Mesothelial cell of epicardium (in vitro differentiated cells): ENCODE results near the gene PSENEN. TPM values are rescaled to one million over a fixed set of nuclear protein-coding genes. Genes with fewer than 3 reads are reported as not detected.

ENCODE experiments used
- DNase-seq, 2 experiments: peaks; one replicate each; pipeline ENCODE4 v3.0.0; 2021; ENCODE audit warnings: low spot score in 2 of 2; ENCODE audit not compliant: unreplicated experiment in 2 of 2
- H3K27ac Mint-ChIP-seq: 2 replicates; pipeline ENCODE4 v1.8.0; 2021; ENCODE audit warnings: mixed read lengths
- H3K27me3 Mint-ChIP-seq: 2 replicates; pipeline ENCODE4 v1.8.0; 2021; ENCODE audit warnings: low read depth, mixed read lengths
- H3K36me3 Mint-ChIP-seq: 2 replicates; pipeline ENCODE4 v1.8.0; 2021; ENCODE audit warnings: mixed read lengths
- H3K4me1 Mint-ChIP-seq: 2 replicates; pipeline ENCODE4 v1.8.0; 2021; ENCODE audit warnings: mixed read lengths
- H3K4me3 Mint-ChIP-seq: 2 replicates; pipeline ENCODE4 v1.8.0; 2021; ENCODE audit warnings: mild to moderate bottlenecking, moderate library complexity, mixed read lengths
- H3K9me3 Mint-ChIP-seq: 2 replicates; pipeline ENCODE4 v1.8.0; 2021; ENCODE audit warnings: mixed read lengths
- CTCF ChIP-seq: fragments of 200-600 bp; sonication (generic); IDR thresholded peaks from one replicate; pipeline ENCODE4 v1.5.0; 2021; ENCODE audit warnings: antibody characterized with exemption; ENCODE audit not compliant: unreplicated experiment
- total RNA-seq: library from RNA; stranded (reverse); gene quantifications from 3 replicates; pipeline ENCODE4 v1.2.1, GENCODE V29; 2021

The PSENEN gene
- total RNA-seq, 1 donor from 2014 or later, result 45.2 TPM

- no peaks in the 10 kb centered on the region for H3K36me3 Mint-ChIP-seq
Observed at GRCh38 chr19:35704218-35704617, 41.2 kb upstream of the PSENEN start, which contains the start of gene ZBTB32. TSS of gene ZBTB32 (plus strand) at chr19:35704558. CDS start at chr19:35714627, 10,069 bp downstream.

GRCh38 chr19:35708391-35708790, 37.1 kb upstream of the PSENEN start:
- no peak for TF ChIP-seq CTCF
- Mint-ChIP-seq H3K36me3 (no peaks in the 10 kb centered on the region), H3K4me3 (no peak overlapping the region), H3K27me3 (peaks cover 9% of the 10 kb centered on the region), H3K27ac (no peak overlapping the region), H3K4me1 (no peaks in the 10 kb centered on the region), H3K9me3 (no peaks in the 10 kb centered on the region)
- no peak for DNase-seq

More at GRCh38 chr19:35704218-35704617, 41.2 kb upstream of the PSENEN start, which contains the start of gene ZBTB32:
- Mint-ChIP-seq H3K27ac (no peak within 1 kb of the TSS), H3K4me1 (peaks cover 5% of the 10 kb centered on the region), H3K9me3 (no peaks in the 10 kb centered on the region), H3K27me3 (peaks cover 13% of the 10 kb centered on the region), H3K4me3 (no peak within 1 kb of the TSS)
- TF ChIP-seq CTCF, result no peak
- DNase-seq, result peak in 1 of 2 experiments; percentile 56

- Mint-ChIP-seq H3K27ac (no peak overlapping the region), H3K9me3 (no peaks in the 10 kb centered on the region), H3K36me3 (no peaks in the 10 kb centered on the region), H3K4me3 (no peak overlapping the region), H3K27me3 (no peaks in the 10 kb centered on the region), H3K4me1 (peaks cover 8% of the 10 kb centered on the region)
- TF ChIP-seq CTCF, result no peak
- DNase-seq, result no peak
Observed at GRCh38 chr19:35710784-35711723, 34.4 kb upstream of the PSENEN start.

DNA sequence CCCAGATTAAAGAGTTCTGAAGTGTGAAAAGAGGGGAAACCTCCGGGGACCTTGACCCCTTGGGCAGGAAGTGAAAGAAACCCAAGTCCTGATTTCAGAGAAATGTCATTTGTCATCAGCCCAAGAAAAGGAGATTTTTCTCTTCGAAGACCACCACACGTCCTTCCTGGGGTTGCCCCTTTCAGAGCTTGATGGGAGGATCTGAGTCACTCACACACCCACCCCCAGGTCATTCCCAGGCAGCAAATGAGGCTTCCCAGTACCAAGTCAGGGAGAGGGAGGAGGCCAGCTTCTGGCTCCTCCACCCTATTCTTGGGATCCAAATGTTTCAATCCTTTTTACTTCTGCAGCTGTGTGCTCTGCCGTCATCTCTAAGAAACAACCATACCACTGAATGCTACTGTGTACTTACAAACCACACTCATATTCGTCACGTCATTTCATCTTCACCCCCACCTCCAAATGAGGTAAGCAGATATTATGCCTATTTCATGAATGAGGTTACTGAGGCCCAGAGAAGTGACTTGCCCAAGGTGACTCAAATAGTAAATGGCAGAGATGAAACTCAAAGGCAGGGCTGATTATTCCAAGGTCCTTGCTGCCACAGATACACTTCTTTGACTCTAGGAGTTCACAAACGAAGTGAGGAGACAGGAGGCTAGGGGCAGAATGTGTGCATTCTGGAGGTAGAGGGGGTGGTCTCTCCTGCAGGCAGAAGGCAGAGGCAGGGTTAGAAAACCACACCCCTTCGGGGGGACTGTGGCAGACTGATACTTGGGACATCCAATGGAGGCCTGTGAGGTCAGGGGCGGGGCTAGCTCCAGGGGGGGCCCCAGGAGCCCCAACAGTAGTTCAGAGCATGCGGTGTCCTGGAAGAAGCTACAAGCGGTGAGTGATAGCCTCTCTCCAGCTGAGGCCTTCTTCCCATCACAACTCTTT, 32.6 kb upstream of the PSENEN start:
- H3K9me3 Mint-ChIP-seq, result no peaks in the 10 kb centered on the region
- no peak for DNase-seq
- no peak overlapping the region for H3K4me3 Mint-ChIP-seq
- H3K27me3 Mint-ChIP-seq, result no peaks in the 10 kb centered on the region
- no peaks in the 10 kb centered on the region for H3K36me3 Mint-ChIP-seq
- H3K4me1 Mint-ChIP-seq, result peaks cover 14% of the 10 kb centered on the region
- no peak overlapping the region for H3K27ac Mint-ChIP-seq
- no peak for TF ChIP-seq CTCF

DNA sequence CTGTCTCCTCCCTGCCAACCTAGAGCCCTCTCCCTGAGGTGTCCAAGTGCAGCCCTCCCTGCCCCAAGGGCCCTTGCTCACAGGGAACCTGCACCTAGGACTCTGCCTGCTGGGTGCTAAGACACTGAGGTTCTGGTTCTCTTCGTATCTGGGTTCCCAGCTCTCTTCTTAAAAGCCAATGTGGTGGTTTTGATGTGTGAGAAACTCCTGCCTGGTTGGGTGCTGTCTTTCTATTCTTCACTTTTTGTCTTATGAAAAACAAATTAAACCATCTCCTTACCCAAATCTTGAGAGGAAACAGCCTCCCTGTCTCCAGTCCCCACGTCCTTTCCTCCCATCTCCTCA, 32.0 kb upstream of the PSENEN start:
- no peak for DNase-seq
- H3K9me3 Mint-ChIP-seq, result no peaks in the 10 kb centered on the region
- H3K4me3 Mint-ChIP-seq, result no peak overlapping the region
- H3K27ac Mint-ChIP-seq, result no peak overlapping the region
- H3K27me3 Mint-ChIP-seq, result no peaks in the 10 kb centered on the region
- H3K4me1 Mint-ChIP-seq, result peaks cover 14% of the 10 kb centered on the region
- TF ChIP-seq CTCF, result no peak
- no peaks in the 10 kb centered on the region for H3K36me3 Mint-ChIP-seq
